ENCODE measurements around the gene IL1R1. TPM values are rescaled to one million over a fixed set of nuclear protein-coding genes. Genes with fewer than 3 reads are reported as not detected.

The IL1R1 gene
- total and polyA plus RNA-seq, 4 donors = 2.5 to 12.6 (median 7.3) TPM

- Histone ChIP-seq H3K36me3 (ENCODE audit: control insufficient read depth, insufficient read depth, low read length) (no peaks in the 10 kb centered on the region), H3K27ac (ENCODE audit: low read depth, low read length) (no peak overlapping the region), H3K4me1 (ENCODE audit: control insufficient read depth, insufficient read depth, low read length) (peaks cover 8% of the 10 kb centered on the region), H3K9me3 (ENCODE audit: control insufficient read depth, insufficient read depth, low read length) (no peaks in the 10 kb centered on the region), H3K27me3 (ENCODE audit: control insufficient read depth, insufficient read depth, low read length) (peaks cover 20% of the 10 kb centered on the region), H3K4me3 (ENCODE audit: low read depth, low read length) (no peak overlapping the region)
- no peak for DNase-seq (ENCODE audit: low read depth in 4 of 6, low spot score in 6 of 6)
- WGBS (ENCODE audit: insufficient coverage) = 85% methylated on average over 4 of the region's 4 CpGs
Observed at GRCh38 chr2:102145107-102145506, 2.6 kb downstream of the IL1R1 start.

GRCh38 chr2:102145934-102146333 lies 3.4 kb downstream of the IL1R1 start:
- Histone ChIP-seq H3K9me3 (ENCODE audit: control insufficient read depth, insufficient read depth, low read length) (no peaks in the 10 kb centered on the region), H3K27me3 (ENCODE audit: control insufficient read depth, insufficient read depth, low read length) (peaks cover 20% of the 10 kb centered on the region), H3K36me3 (ENCODE audit: control insufficient read depth, insufficient read depth, low read length) (no peaks in the 10 kb centered on the region), H3K4me1 (ENCODE audit: control insufficient read depth, insufficient read depth, low read length) (peaks cover 8% of the 10 kb centered on the region), H3K27ac (ENCODE audit: low read depth, low read length) (no peak overlapping the region), H3K4me3 (ENCODE audit: low read depth, low read length) (no peak overlapping the region)
- WGBS (ENCODE audit: insufficient coverage) = 73% methylated on average over 1 of the region's 4 CpGs
- no peak for DNase-seq (ENCODE audit: low read depth in 4 of 6, low spot score in 6 of 6)

GRCh38 chr2:102147935-102148334 lies 5.4 kb downstream of the IL1R1 start:
- H3K27me3 ChIP-seq (ENCODE audit: control insufficient read depth, insufficient read depth, low read length) = peaks cover 11% of the 10 kb centered on the region
- WGBS (ENCODE audit: insufficient coverage) = no CpG with 5 or more reads among the region's 3 CpGs
- DNase-seq (ENCODE audit: low read depth in 4 of 6, low spot score in 6 of 6) = no peak
- H3K4me3 ChIP-seq (ENCODE audit: low read depth, low read length) = no peak overlapping the region
- no peak overlapping the region for H3K27ac ChIP-seq (ENCODE audit: low read depth, low read length)
- no peaks in the 10 kb centered on the region for H3K9me3 ChIP-seq (ENCODE audit: control insufficient read depth, insufficient read depth, low read length)
- no peaks in the 10 kb centered on the region for H3K36me3 ChIP-seq (ENCODE audit: control insufficient read depth, insufficient read depth, low read length)
- peaks cover 1% of the 10 kb centered on the region for H3K4me1 ChIP-seq (ENCODE audit: control insufficient read depth, insufficient read depth, low read length)

GRCh38 chr2:102149243-102149642 lies 6.7 kb downstream of the IL1R1 start:
- Histone ChIP-seq H3K4me3 (ENCODE audit: low read depth, low read length) (no peak overlapping the region), H3K27me3 (ENCODE audit: control insufficient read depth, insufficient read depth, low read length) (no peaks in the 10 kb centered on the region), H3K36me3 (ENCODE audit: control insufficient read depth, insufficient read depth, low read length) (no peaks in the 10 kb centered on the region), H3K27ac (ENCODE audit: low read depth, low read length) (no peak overlapping the region), H3K4me1 (ENCODE audit: control insufficient read depth, insufficient read depth, low read length) (no peaks in the 10 kb centered on the region), H3K9me3 (ENCODE audit: control insufficient read depth, insufficient read depth, low read length) (no peaks in the 10 kb centered on the region)
- DNase-seq (ENCODE audit: low read depth in 4 of 6, low spot score in 6 of 6) = no peak
- WGBS (ENCODE audit: insufficient coverage) = 75% methylated on average over 2 of the region's 2 CpGs

- 93% methylated on average over 6 of the region's 9 CpGs for WGBS (ENCODE audit: insufficient coverage)
- no peaks in the 10 kb centered on the region for H3K4me1 ChIP-seq (ENCODE audit: control insufficient read depth, insufficient read depth, low read length)
- no peaks in the 10 kb centered on the region for H3K9me3 ChIP-seq (ENCODE audit: control insufficient read depth, insufficient read depth, low read length)
- no peaks in the 10 kb centered on the region for H3K27me3 ChIP-seq (ENCODE audit: control insufficient read depth, insufficient read depth, low read length)
- no peaks in the 10 kb centered on the region for H3K36me3 ChIP-seq (ENCODE audit: control insufficient read depth, insufficient read depth, low read length)
- no peak overlapping the region for H3K27ac ChIP-seq (ENCODE audit: low read depth, low read length)
- DNase-seq (ENCODE audit: low read depth in 4 of 6, low spot score in 6 of 6) = no peak
- no peak overlapping the region for H3K4me3 ChIP-seq (ENCODE audit: low read depth, low read length)
Observed at GRCh38 chr2:102149644-102150455, 7.3 kb downstream of the IL1R1 start.

GRCh38 chr2:102154364-102154763 lies 11.8 kb downstream of the IL1R1 start:
- H3K36me3 ChIP-seq (ENCODE audit: control insufficient read depth, insufficient read depth, low read length) = no peaks in the 10 kb centered on the region
- no peak for DNase-seq (ENCODE audit: low read depth in 4 of 6, low spot score in 6 of 6)
- H3K27me3 ChIP-seq (ENCODE audit: control insufficient read depth, insufficient read depth, low read length) = no peaks in the 10 kb centered on the region
- H3K9me3 ChIP-seq (ENCODE audit: control insufficient read depth, insufficient read depth, low read length) = no peaks in the 10 kb centered on the region
- no peak overlapping the region for H3K4me3 ChIP-seq (ENCODE audit: low read depth, low read length)
- 95% methylated on average over 6 of the region's 6 CpGs for WGBS (ENCODE audit: insufficient coverage)
- H3K4me1 ChIP-seq (ENCODE audit: control insufficient read depth, insufficient read depth, low read length) = no peaks in the 10 kb centered on the region
- no peak overlapping the region for H3K27ac ChIP-seq (ENCODE audit: low read depth, low read length)

GRCh38 chr2:102154946-102155702 lies 12.6 kb downstream of the IL1R1 start:
- Histone ChIP-seq H3K4me1 (ENCODE audit: control insufficient read depth, insufficient read depth, low read length) (no peaks in the 10 kb centered on the region), H3K4me3 (ENCODE audit: low read depth, low read length) (no peak overlapping the region), H3K36me3 (ENCODE audit: control insufficient read depth, insufficient read depth, low read length) (no peaks in the 10 kb centered on the region), H3K27me3 (ENCODE audit: control insufficient read depth, insufficient read depth, low read length) (no peaks in the 10 kb centered on the region), H3K9me3 (ENCODE audit: control insufficient read depth, insufficient read depth, low read length) (no peaks in the 10 kb centered on the region), H3K27ac (ENCODE audit: low read depth, low read length) (no peak overlapping the region)
- DNase-seq (ENCODE audit: low read depth in 4 of 6, low spot score in 6 of 6) = no peak
- 79% methylated on average over 7 of the region's 7 CpGs for WGBS (ENCODE audit: insufficient coverage)

- H3K27me3 ChIP-seq (ENCODE audit: control insufficient read depth, insufficient read depth, low read length) = no peaks in the 10 kb centered on the region
- DNase-seq (ENCODE audit: low read depth in 4 of 6, low spot score in 6 of 6) = no peak
- H3K36me3 ChIP-seq (ENCODE audit: control insufficient read depth, insufficient read depth, low read length) = no peaks in the 10 kb centered on the region
- no peak overlapping the region for H3K27ac ChIP-seq (ENCODE audit: low read depth, low read length)
- no peaks in the 10 kb centered on the region for H3K9me3 ChIP-seq (ENCODE audit: control insufficient read depth, insufficient read depth, low read length)
- H3K4me1 ChIP-seq (ENCODE audit: control insufficient read depth, insufficient read depth, low read length) = no peaks in the 10 kb centered on the region
- H3K4me3 ChIP-seq (ENCODE audit: low read depth, low read length) = no peak overlapping the region
- WGBS (ENCODE audit: insufficient coverage) = 60% methylated on average over 1 of the region's 6 CpGs
Observed at GRCh38 chr2:102155703-102156515, 13.4 kb downstream of the IL1R1 start.

GRCh38 chr2:102158011-102158755 lies 15.6 kb downstream of the IL1R1 start:
- no peak for DNase-seq (ENCODE audit: low read depth in 4 of 6, low spot score in 6 of 6)
- Histone ChIP-seq H3K36me3 (ENCODE audit: control insufficient read depth, insufficient read depth, low read length) (no peaks in the 10 kb centered on the region), H3K9me3 (ENCODE audit: control insufficient read depth, insufficient read depth, low read length) (no peaks in the 10 kb centered on the region), H3K4me3 (ENCODE audit: low read depth, low read length) (no peak overlapping the region), H3K27ac (ENCODE audit: low read depth, low read length) (no peak overlapping the region), H3K4me1 (ENCODE audit: control insufficient read depth, insufficient read depth, low read length) (no peaks in the 10 kb centered on the region), H3K27me3 (ENCODE audit: control insufficient read depth, insufficient read depth, low read length) (no peaks in the 10 kb centered on the region)
